Endothelial cell of umbilical vein (primary cell): ENCODE results near the gene POLR2C. TPM values are rescaled to one million over a fixed set of nuclear protein-coding genes. Genes with fewer than 3 reads are reported as not detected.

ENCODE experiments used
- BruUV-seq: library from RNA; stranded (reverse); fragments of 400-500 nt; replicated peaks from 2 replicates; lab custom pipeline; 2021; lab: Mats Ljungman, UMichigan
- CTCF ChIA-PET: fragments of 300-600, 350-600 bp; sonication (Branson Sonifier 250); formaldehyde crosslinking; loops from one replicate; lab custom pipeline; 2021; ENCODE audit warnings: antibody characterized with exemption, inconsistent platforms; lab: Charles Lee
- POLR2A ChIA-PET: fragments of 300-600, 350-600 bp; sonication (Branson Sonifier 250); formaldehyde crosslinking; loops from one replicate; lab custom pipeline; 2021; ENCODE audit warnings: antibody characterized with exemption, inconsistent platforms; lab: Charles Lee
- DNase-seq: peaks from one replicate; pipeline ENCODE4 v3.0.0-alpha.2; 2011; ENCODE audit warnings: low read depth, low spot score
- FAIRE-seq: peaks from 2 replicates; lab custom pipeline; 2011; peaks lifted over from hg19 to GRCh38; lab: Jason Lieb, UNC
- H2AFZ ChIP-seq: 2 replicates; pipeline ENCODE4 v1.6.0; 2012; ENCODE audit warnings: low read depth, low read length, control low read depth, inconsistent platforms
- H3K27ac ChIP-seq: 2 replicates; pipeline ENCODE4 v1.5.1; 2011; ENCODE audit warnings: low read depth, mild to moderate bottlenecking, control low read depth, low read length, moderate library complexity; ENCODE audit not compliant: insufficient read depth
- H3K27me3 ChIP-seq, 2 experiments: 2 replicates each; pipeline versions ENCODE4 v1.6.0 to v1.6.1; 2011; ENCODE audit warnings: low read length in 2 of 2, mixed read lengths in 1 of 2; ENCODE audit not compliant: control insufficient read depth in 2 of 2, insufficient read depth in 2 of 2
- H3K36me3 ChIP-seq, 2 experiments: 2 replicates in 1 of 2; 3 replicates in 1 of 2; pipeline ENCODE4 v1.5.1; 2011; ENCODE audit warnings: low read length in 2 of 2, mild to moderate bottlenecking in 1 of 2, moderate library complexity in 1 of 2; ENCODE audit not compliant: control insufficient read depth in 2 of 2, insufficient read depth in 2 of 2; ENCODE audit errors: extremely low read depth in 1 of 2
- H3K4me1 ChIP-seq: 3 replicates; pipeline ENCODE4 v1.5.1; 2011; ENCODE audit warnings: mild to moderate bottlenecking, low read length; ENCODE audit not compliant: control insufficient read depth, insufficient read depth; ENCODE audit errors: extremely low read depth
- H3K4me2 ChIP-seq: 2 replicates; pipeline ENCODE4 v1.6.1; 2011; ENCODE audit warnings: low read length, control low read depth, mixed read lengths; ENCODE audit not compliant: insufficient read depth
- H3K4me3 ChIP-seq, 3 experiments: fragments of 200-600 bp in 1 of 3; sonication (generic), shearing (Covaris generic) in 1 of 3; replicated peaks in 1 of 3; 2 replicates each; pipeline ENCODE4 v1.5.1; 2011 to 2016; ENCODE audit warnings: control low read depth in 3 of 3, low read length in 3 of 3, mild to moderate bottlenecking in 2 of 3, inconsistent platforms in 1 of 3, low read depth in 1 of 3, moderate library complexity in 1 of 3; ENCODE audit not compliant: insufficient read depth in 1 of 3
- H3K79me2 ChIP-seq: 2 replicates; pipeline ENCODE4 v1.6.0; 2012; ENCODE audit warnings: low read length, inconsistent platforms; ENCODE audit not compliant: control insufficient read depth, insufficient read depth
- H3K9ac ChIP-seq: replicated peaks from 2 replicates; pipeline ENCODE3; 2011; ENCODE audit warnings: low read length, control low read depth; ENCODE audit not compliant: insufficient read depth; ENCODE audit errors: extremely low read depth
- H3K9me1 ChIP-seq: replicated peaks from 3 replicates; pipeline ENCODE4 v1.6.0; 2011; ENCODE audit warnings: mild to moderate bottlenecking, low read length; ENCODE audit not compliant: control insufficient read depth, insufficient read depth; ENCODE audit errors: extremely low read depth
- H3K9me3 ChIP-seq: replicated peaks from 2 replicates; pipeline ENCODE4 v1.5.1; 2012; ENCODE audit warnings: low read length, inconsistent platforms; ENCODE audit not compliant: control insufficient read depth, insufficient read depth
- H4K20me1 ChIP-seq: replicated peaks from 2 replicates; pipeline ENCODE3; 2011; ENCODE audit warnings: mild to moderate bottlenecking, low read length; ENCODE audit not compliant: control insufficient read depth, insufficient read depth; ENCODE audit errors: extremely low read depth
- CTCF ChIP-seq, 2 donors: IDR thresholded peaks; 1 replicate in 1 of 2; 2 replicates in 1 of 2; pipeline ENCODE4 v1.5.1; 2011; ENCODE audit warnings: low read length in 2 of 2, mild to moderate bottlenecking in 2 of 2, moderate library complexity in 2 of 2, control low read depth in 1 of 2, inconsistent platforms in 1 of 2, low read depth in 1 of 2; ENCODE audit not compliant: insufficient read depth in 1 of 2; ENCODE audit errors: extremely low read depth in 1 of 2
- JUN ChIP-seq: IDR thresholded peaks from 2 replicates; pipeline ENCODE4 v1.6.1; 2011; ENCODE audit warnings: borderline replicate concordance, low read depth; ENCODE audit not compliant: insufficient read length, insufficient read depth
- MYC ChIP-seq: IDR thresholded peaks from one replicate; pipeline ENCODE4 v1.6.1; 2011; ENCODE audit warnings: mild to moderate bottlenecking, low read depth, low read length
- dilution Hi-C: fragments of 300-500 bp; cut with MboI; formaldehyde crosslinking; loops from one replicate; pipeline ENCODE4 v1.15.0; 2019; ENCODE audit warnings: low sequenced_read_pairs; ENCODE audit not compliant: extremely low pct_ligation_motif_present
- intact Hi-C: fragments of 100-400 bp; cut with micrococcal nuclease; formaldehyde crosslinking; loops from one replicate; pipeline ENCODE4 v1.10.0; 2022
- polyA plus RNA-seq, 4 experiments: library from polyadenylated mRNA; depleted of rRNA in 3 of 4; stranded (reverse) in 3 of 4; unstranded in 1 of 4; fragments of >200 nt; gene quantifications; 2 replicates each; pipeline versions ENCODE4 v1.2.1 to v1.2.3, GENCODE V29; 2011 to 2012; ENCODE audit warnings: missing spikeins in 1 of 4
- total RNA-seq: library from RNA; stranded (reverse); gene quantifications from 2 replicates; pipeline ENCODE4 v1.2.3, GENCODE V29; 2021

The POLR2C gene
- total and polyA plus RNA-seq, 2 donors (not counting 3 experiments of a cell fraction or from before 2014, with no cell fraction given), result 65.2 to 129 TPM

DNA sequence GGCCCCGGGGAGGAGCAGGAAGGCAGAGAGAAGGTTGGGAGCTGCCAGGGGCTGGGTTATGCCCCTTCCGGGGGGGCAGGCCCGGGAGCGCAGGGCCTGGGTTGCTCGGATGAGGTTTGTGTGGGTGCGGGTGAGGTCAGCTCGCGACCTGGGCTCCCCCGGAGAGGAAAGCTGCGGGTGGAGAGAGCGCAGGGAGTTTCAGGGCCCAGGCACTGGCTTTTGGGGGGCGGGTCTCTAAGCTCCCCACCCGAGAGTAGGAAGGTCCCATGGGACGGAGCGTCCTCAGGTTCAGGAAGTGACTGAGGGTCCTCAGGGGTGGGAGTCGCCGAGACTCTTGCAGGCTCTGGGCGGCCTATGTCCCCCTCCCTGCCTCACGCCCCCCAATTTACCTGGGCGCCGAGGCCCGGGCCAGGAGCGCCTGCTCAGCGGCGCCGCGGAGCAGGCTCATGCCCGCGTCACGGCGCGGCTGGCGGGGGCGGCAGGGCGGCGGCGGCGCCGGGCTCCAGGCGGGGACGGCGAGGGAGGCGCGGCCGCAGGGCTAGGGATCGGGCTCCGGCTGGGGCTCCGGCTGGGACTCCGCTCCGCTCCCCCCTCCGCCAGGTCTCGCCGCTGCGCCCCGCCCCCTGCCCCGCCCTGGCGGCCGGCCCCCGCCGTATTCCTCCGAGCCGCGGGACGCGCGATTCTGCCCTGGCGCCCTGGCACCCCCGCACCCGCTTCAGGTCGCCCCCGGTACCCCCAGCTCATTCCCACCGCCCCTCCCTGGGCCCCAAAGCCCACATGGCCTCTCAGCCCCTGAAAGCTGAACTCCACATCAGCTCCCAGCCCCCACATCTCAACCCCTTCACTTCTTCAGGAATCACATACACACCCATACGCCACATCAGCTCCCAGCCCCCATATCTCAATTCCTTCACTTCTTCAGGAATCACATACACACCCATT is 23.7 kb downstream of the POLR2C start, which contains the start of gene DOK4:
TSS of gene DOK4 (minus strand) at position 578 of the 942 bp plus-strand sequence. CDS start 6,986 bp downstream, outside the sequence.
- H3K4me3 ChIP-seq, result peak within 1 kb of the TSS; percentile 49 to 72 (median 51)
- dilution Hi-C loops, result no loop called here
- no TSS peak for BruUV-seq
- POLR2A ChIA-PET, result no interaction called here
- no peaks in the 10 kb centered on the region for H3K9me1 ChIP-seq
- peaks cover 6% of the 10 kb centered on the region for H3K4me1 ChIP-seq
- H3K27ac ChIP-seq, result no peak within 1 kb of the TSS
- peaks cover 0 to 4% of the 10 kb centered on the region in 2 experiments for H3K27me3 ChIP-seq
- no peaks in the 10 kb centered on the region for H3K36me3 ChIP-seq
- peak within 1 kb of the TSS; percentile 99 for H2AFZ ChIP-seq
- FAIRE-seq, result peak; percentile 66
- no peaks in the 10 kb centered on the region for H3K79me2 ChIP-seq
- H3K9me3 ChIP-seq, result no peaks in the 10 kb centered on the region
- no peak for TF ChIP-seq MYC
- no peak for TF ChIP-seq CTCF (IDR thresholded peaks at IDR 0.05; ENCODE audit: extremely low read depth in 1 of 2, insufficient read depth in 1 of 2, low read depth in 1 of 2, low read length in 2 of 2)
- no peak for TF ChIP-seq JUN
- intact Hi-C loops, result loop anchor here (2.0 kb wide), 1 partner anchor 49 kb away; no protein-coding TSS in a partner anchor
- H3K4me2 ChIP-seq, result peak within 1 kb of the TSS; percentile 75
- peak; percentile 36 for DNase-seq
- CTCF ChIA-PET, result interaction anchor here (1.0 to 5.3 kb wide), 4 partner anchors 15 to 55 kb away, joined by 3 to 27 read pairs (median 3); no protein-coding TSS in a partner anchor
- peak within 1 kb of the TSS; percentile 62 for H3K9ac ChIP-seq
- H4K20me1 ChIP-seq, result no peaks in the 10 kb centered on the region
